Vagina (tissue), 2 donors: ENCODE data around the gene BAG1.

Experiments
- POLR2A ChIP-seq, 2 donors: fragments of 450-650 bp; IDR thresholded peaks; one replicate each; pipeline ENCODE4 v1.6.1; 2017; ENCODE audit warnings: antibody characterized with exemption in 2 of 2, mild to moderate bottlenecking in 2 of 2, moderate library complexity in 2 of 2
- POLR2AphosphoS5 ChIP-seq, 2 donors: sonication (generic); formaldehyde crosslinking; IDR thresholded peaks; one replicate each; pipeline ENCODE4 v1.9.0; 2017; ENCODE audit warnings: antibody characterized with exemption in 2 of 2, mild to moderate bottlenecking in 2 of 2, low read depth in 1 of 2; ENCODE audit not compliant: insufficient read depth in 1 of 2
- TF ChIP-seq, protein P1 (sequence below), 3 experiments: fragments of 450-650 bp in 2 of 3; fragments of 200-600 bp in 1 of 3; sonication (generic) in 1 of 3; IDR thresholded peaks; one replicate each; pipeline ENCODE4 v1.5.1; 2017 to 2019; ENCODE audit warnings: antibody characterized with exemption in 3 of 3, mild to moderate bottlenecking in 2 of 3, moderate library complexity in 2 of 3

DNA sequence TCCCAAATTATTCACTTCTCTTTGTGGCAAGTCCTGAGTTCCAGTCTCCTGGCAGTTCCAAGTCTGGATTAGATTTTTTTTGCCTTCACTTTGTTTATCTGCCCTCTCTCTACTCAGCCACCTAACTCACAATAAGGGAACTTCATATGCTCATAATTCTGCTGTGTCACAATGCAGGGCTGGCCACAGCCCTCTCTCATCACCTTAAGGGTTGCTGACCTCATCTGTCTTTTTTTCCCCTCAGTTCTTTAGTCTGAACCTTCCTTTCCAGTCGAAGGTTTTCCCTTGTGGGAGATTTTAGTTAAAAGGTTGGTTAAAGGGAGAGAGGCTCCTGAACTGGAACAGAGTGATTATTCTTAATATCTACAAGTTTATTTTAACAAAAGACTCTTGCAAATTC is 4.1 kb downstream of the BAG1 start:
- TF ChIP-seq POLR2A (IDR thresholded peaks at IDR 0.05) (no peak), POLR2AphosphoS5 (IDR thresholded peaks at IDR 0.05; ENCODE audit: insufficient read depth in 1 of 2, low read depth in 1 of 2) (no peak)
- TF ChIP-seq, protein P1, sequence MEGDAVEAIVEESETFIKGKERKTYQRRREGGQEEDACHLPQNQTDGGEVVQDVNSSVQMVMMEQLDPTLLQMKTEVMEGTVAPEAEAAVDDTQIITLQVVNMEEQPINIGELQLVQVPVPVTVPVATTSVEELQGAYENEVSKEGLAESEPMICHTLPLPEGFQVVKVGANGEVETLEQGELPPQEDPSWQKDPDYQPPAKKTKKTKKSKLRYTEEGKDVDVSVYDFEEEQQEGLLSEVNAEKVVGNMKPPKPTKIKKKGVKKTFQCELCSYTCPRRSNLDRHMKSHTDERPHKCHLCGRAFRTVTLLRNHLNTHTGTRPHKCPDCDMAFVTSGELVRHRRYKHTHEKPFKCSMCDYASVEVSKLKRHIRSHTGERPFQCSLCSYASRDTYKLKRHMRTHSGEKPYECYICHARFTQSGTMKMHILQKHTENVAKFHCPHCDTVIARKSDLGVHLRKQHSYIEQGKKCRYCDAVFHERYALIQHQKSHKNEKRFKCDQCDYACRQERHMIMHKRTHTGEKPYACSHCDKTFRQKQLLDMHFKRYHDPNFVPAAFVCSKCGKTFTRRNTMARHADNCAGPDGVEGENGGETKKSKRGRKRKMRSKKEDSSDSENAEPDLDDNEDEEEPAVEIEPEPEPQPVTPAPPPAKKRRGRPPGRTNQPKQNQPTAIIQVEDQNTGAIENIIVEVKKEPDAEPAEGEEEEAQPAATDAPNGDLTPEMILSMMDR (IDR thresholded peaks at IDR 0.05): no peak
